ENCODE results near the gene GPC2. TPM values are rescaled to one million over a fixed set of nuclear protein-coding genes. Genes with fewer than 3 reads are reported as not detected.
"Not testable (repeated sequence)": the region's sequence is repeated elsewhere in the genome, so short reads cannot be mapped to it uniquely, and the experiment has no call there.

GPC2 gene
- total and polyA plus RNA-seq, 5 donors from 2014 or later: 0.16 to 7.0 (median 0.25) TPM; not detected in 1

DNA sequence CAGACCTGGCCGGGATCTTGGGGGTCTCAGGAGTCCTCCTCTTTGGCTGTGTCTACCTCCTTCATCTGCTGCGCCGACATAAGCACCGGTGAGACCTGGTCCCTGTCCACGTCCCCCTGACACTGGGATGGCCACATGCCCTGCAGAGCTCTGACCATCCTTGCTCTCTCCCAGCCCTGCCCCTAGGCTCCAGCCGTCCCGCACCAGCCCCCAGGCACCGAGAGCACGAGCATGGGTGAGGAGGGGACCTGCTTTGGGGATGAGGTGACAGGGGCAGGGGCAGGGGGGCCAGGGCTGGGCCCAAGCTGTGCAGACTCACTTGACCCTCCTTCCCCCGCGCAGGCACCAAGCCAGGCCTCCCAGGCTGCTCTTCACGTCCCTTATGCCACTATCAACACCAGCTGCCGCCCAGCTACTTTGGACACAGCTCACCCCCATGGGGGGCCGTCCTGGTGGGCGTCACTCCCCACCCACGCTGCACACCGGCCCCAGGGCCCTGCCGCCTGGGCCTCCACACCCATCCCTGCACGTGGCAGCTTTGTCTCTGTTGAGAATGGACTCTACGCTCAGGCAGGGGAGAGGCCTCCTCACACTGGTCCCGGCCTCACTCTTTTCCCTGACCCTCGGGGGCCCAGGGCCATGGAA is 43.5 kb upstream of the GPC2 start:
- H3K27me3 Mint-ChIP-seq: peaks cover 5% of the 10 kb centered on the region
- ATAC-seq (ENCODE audit: low read depth in 2 of 2) (peak in 1 of 2 donors; percentile 7), DNase-seq (peak in 1 of 3 donors; percentile 30)
- H3K36me3 Mint-ChIP-seq: peaks cover 14% of the 10 kb centered on the region
- H3K27ac ChIP-seq (ENCODE audit: insufficient read depth, low read length, poor library complexity, severe bottlenecking): peak overlapping the region; percentile 99
- peaks cover 0 to 2% (median 0%) of the 10 kb centered on the region in 7 donors for H3K9me3 Mint-ChIP-seq
- H3K4me3 Mint-ChIP-seq: peak overlapping the region; percentile 97 to 98 (median 98)
- H3K4me1 ChIP-seq (ENCODE audit: control insufficient read depth, insufficient read depth, low read length, poor library complexity, severe bottlenecking): peaks cover 63% of the 10 kb centered on the region
- peaks cover 12% of the 10 kb centered on the region for H3K36me3 ChIP-seq (ENCODE audit: control insufficient read depth, insufficient read depth, low read length)
- H3K4me1 Mint-ChIP-seq: peaks cover 8 to 73% (median 54%) of the 10 kb centered on the region in 4 donors
- peak overlapping the region; percentile 76 for H3K4me3 ChIP-seq (ENCODE audit: low read depth, low read length)
- H3K27me3 ChIP-seq (ENCODE audit: control insufficient read depth, insufficient read depth, low read length): no peaks in the 10 kb centered on the region
- peak overlapping the region; percentile 98 to 100 (median 99) for H3K27ac Mint-ChIP-seq
- no peaks in the 10 kb centered on the region for H3K9me3 ChIP-seq (ENCODE audit: control insufficient read depth in 2 of 2, low read length in 2 of 2)

DNA sequence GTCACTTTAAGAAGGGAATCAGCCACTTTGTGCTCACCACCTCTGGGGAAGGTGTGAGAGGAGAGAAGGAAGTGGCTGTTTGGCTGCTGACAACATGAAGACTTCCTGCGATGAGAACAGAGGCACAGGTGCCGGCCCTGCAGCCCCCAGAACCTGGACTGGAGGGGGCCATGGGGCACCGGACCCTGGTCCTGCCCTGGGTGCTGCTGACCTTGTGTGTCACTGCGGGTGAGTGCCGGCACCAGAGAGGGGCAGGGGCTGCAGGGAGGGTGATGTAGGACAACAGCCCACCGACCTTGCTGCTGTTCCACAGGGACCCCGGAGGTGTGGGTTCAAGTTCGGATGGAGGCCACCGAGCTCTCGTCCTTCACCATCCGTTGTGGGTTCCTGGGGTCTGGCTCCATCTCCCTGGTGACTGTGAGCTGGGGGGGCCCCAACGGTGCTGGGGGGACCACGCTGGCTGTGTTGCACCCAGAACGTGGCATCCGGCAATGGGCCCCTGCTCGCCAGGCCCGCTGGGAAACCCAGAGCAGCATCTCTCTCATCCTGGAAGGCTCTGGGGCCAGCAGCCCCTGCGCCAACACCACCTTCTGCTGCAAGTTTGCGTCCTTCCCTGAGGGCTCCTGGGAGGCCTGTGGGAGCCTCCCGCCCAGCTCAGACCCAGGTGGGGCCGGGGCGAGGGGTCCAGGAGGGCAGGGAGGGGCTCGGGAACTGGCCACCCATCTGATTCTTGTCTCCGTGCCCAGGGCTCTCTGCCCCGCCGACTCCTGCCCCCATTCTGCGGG is 42.8 kb upstream of the GPC2 start, which contains the start of gene PVRIG:
Gene PVRIG, plus strand, starts transcription at position 149 of the 785 bp plus-strand sequence. Its CDS starts 22 bp downstream, at position 171.
- ATAC-seq (ENCODE audit: low read depth in 2 of 2) (peak; percentile 8 to 20), DNase-seq (peak in 2 of 3 donors; percentile 54 to 61)
- Mint-ChIP-seq H3K4me3 (peak within 1 kb of the TSS; percentile 97 to 98 (median 98)), H3K4me1 (peaks cover 8 to 74% (median 54%) of the 10 kb centered on the region in 4 donors), H3K27ac (peak within 1 kb of the TSS; percentile 98 to 100 (median 99)), H3K36me3 (peaks cover 14% of the 10 kb centered on the region)
- Histone ChIP-seq H3K4me1 (ENCODE audit: control insufficient read depth, insufficient read depth, low read length, poor library complexity, severe bottlenecking) (peaks cover 60% of the 10 kb centered on the region), H3K4me3 (ENCODE audit: low read depth, low read length) (peak within 1 kb of the TSS; percentile 76), H3K27ac (ENCODE audit: insufficient read depth, low read length, poor library complexity, severe bottlenecking) (peak within 1 kb of the TSS; percentile 99)
- H3K27me3 Mint-ChIP-seq; H3K9me3 Mint-ChIP-seq; H3K36me3 ChIP-seq (ENCODE audit: control insufficient read depth, insufficient read depth, low read length); H3K9me3 ChIP-seq (ENCODE audit: control insufficient read depth in 2 of 2, low read length in 2 of 2); H3K27me3 ChIP-seq (ENCODE audit: control insufficient read depth, insufficient read depth, low read length): not testable (repeated sequence)

DNA sequence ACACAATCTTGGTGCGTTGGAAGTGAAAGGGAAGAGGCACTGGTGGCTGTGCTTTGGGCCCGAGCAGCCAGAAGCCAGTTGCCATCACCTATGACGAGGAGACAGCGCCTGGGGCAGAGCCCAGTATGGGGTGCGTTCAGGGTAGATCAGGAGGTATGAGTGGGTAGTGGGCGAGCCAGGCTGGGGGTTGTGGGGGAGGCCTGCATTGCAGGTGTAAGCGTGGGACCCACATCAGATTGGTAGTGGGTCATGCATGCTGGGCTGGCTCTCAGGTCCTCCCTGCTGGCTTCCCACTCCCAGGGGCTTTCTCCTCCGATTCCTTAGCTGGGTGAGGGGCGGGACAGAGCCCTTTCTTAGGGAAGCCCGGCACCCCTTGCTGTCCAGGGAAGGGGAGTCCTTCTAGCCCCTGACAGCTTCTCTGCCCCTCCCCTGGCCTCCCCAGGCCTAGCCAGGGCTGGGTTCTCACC is 42.1 kb upstream of the GPC2 start:
- peak overlapping the region; percentile 57 for H3K4me3 ChIP-seq (ENCODE audit: low read depth, low read length)
- Mint-ChIP-seq H3K4me1 (peaks cover 8 to 69% (median 51%) of the 10 kb centered on the region in 4 donors), H3K36me3 (peaks cover 14% of the 10 kb centered on the region)

DNA sequence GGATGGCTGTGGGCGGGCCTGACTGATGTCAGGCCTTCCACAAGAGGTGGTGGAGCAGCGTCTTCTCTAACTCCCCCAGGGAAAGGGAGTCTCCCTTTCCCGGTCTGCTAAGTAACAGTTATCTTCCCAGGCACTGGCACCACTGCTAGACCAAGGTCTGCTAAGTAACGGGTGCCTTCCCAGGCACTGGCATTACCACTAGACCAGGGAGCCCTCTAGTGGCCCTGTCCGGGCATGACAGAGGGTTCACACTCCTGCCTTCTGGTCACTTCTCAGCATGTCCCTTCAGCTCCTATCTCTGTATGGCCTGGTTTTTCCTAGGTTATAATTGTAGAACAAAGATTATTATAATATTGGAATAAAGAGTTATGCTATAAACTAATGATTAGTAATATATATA is 40.8 kb upstream of the GPC2 start:
- H3K4me3 Mint-ChIP-seq: peak overlapping the region; percentile 90 to 98 (median 92)
- H3K27me3 Mint-ChIP-seq; H3K36me3 ChIP-seq (ENCODE audit: control insufficient read depth, insufficient read depth, low read length); ATAC-seq (ENCODE audit: low read depth in 2 of 2); H3K9me3 ChIP-seq (ENCODE audit: control insufficient read depth in 2 of 2, low read length in 2 of 2); H3K27me3 ChIP-seq (ENCODE audit: control insufficient read depth, insufficient read depth, low read length); H3K9me3 Mint-ChIP-seq; H3K4me3 ChIP-seq (ENCODE audit: low read depth, low read length): not testable (repeated sequence)
- DNase-seq: peak; percentile 53 to 77 (median 71)
- Histone ChIP-seq H3K4me1 (ENCODE audit: control insufficient read depth, insufficient read depth, low read length, poor library complexity, severe bottlenecking) (peaks cover 43% of the 10 kb centered on the region), H3K27ac (ENCODE audit: insufficient read depth, low read length, poor library complexity, severe bottlenecking) (peak overlapping the region; percentile 99)
- H3K36me3 Mint-ChIP-seq: peaks cover 14% of the 10 kb centered on the region
- peak overlapping the region in 2 of 3 donors; percentile 100 for H3K27ac Mint-ChIP-seq
- peaks cover 8 to 66% (median 42%) of the 10 kb centered on the region in 4 donors for H3K4me1 Mint-ChIP-seq

More for the DNA sequence above, 42.1 kb upstream of the GPC2 start:
- DNase-seq (peak in 2 of 3 donors; percentile 19 to 46), ATAC-seq (ENCODE audit: low read depth in 2 of 2) (no peak)
- Histone ChIP-seq H3K36me3 (ENCODE audit: control insufficient read depth, insufficient read depth, low read length) (peaks cover 10% of the 10 kb centered on the region), H3K4me1 (ENCODE audit: control insufficient read depth, insufficient read depth, low read length, poor library complexity, severe bottlenecking) (peaks cover 54% of the 10 kb centered on the region), H3K9me3 (ENCODE audit: control insufficient read depth in 2 of 2, low read length in 2 of 2) (no peaks in the 10 kb centered on the region), H3K27me3 (ENCODE audit: control insufficient read depth, insufficient read depth, low read length) (no peaks in the 10 kb centered on the region), H3K27ac (ENCODE audit: insufficient read depth, low read length, poor library complexity, severe bottlenecking) (peak overlapping the region; percentile 99)
- peak overlapping the region; percentile 97 to 100 (median 99) for H3K27ac Mint-ChIP-seq
- peak overlapping the region; percentile 97 to 98 (median 98) for H3K4me3 Mint-ChIP-seq
- peaks cover 0 to 2% (median 0%) of the 10 kb centered on the region in 7 donors for H3K9me3 Mint-ChIP-seq
- peaks cover 5% of the 10 kb centered on the region for H3K27me3 Mint-ChIP-seq

DNA sequence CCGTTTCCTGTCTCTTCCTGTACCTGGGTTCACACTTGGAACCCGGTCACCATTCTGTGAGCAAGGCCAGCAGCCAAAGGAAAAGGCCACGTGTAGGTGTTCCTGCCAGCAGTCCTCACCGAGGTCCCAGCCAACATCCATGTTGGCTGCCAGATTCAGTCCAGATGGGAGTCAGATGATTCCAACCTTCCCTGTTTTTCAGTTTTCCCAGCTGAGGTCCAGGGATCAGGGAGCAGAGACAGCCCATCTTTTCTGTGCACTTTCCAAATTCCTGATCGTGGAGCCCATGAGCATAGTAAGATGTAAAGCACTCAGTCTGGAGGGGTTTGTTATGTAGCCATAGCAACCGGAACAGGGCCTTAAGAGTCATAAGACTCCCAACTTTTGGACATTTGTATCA is 38.7 kb upstream of the GPC2 start:
- Histone ChIP-seq H3K9me3 (ENCODE audit: control insufficient read depth in 2 of 2, low read length in 2 of 2) (no peaks in the 10 kb centered on the region), H3K4me3 (ENCODE audit: low read depth, low read length) (no peak overlapping the region), H3K27ac (ENCODE audit: insufficient read depth, low read length, poor library complexity, severe bottlenecking) (no peak overlapping the region), H3K27me3 (ENCODE audit: control insufficient read depth, insufficient read depth, low read length) (no peaks in the 10 kb centered on the region), H3K36me3 (ENCODE audit: control insufficient read depth, insufficient read depth, low read length) (no peaks in the 10 kb centered on the region), H3K4me1 (ENCODE audit: control insufficient read depth, insufficient read depth, low read length, poor library complexity, severe bottlenecking) (peaks cover 35% of the 10 kb centered on the region)
- Mint-ChIP-seq H3K9me3 (no peaks in the 10 kb centered on the region), H3K4me3 (peak overlapping the region in 1 of 4 donors; percentile 25), H3K27ac (no peak overlapping the region), H3K4me1 (peaks cover 17 to 58% (median 36%) of the 10 kb centered on the region in 4 donors), H3K27me3 (no peaks in the 10 kb centered on the region), H3K36me3 (peaks cover under 1% of the 10 kb centered on the region)
- DNase-seq: no peak
- no peak for ATAC-seq (ENCODE audit: low read depth in 2 of 2)

DNA sequence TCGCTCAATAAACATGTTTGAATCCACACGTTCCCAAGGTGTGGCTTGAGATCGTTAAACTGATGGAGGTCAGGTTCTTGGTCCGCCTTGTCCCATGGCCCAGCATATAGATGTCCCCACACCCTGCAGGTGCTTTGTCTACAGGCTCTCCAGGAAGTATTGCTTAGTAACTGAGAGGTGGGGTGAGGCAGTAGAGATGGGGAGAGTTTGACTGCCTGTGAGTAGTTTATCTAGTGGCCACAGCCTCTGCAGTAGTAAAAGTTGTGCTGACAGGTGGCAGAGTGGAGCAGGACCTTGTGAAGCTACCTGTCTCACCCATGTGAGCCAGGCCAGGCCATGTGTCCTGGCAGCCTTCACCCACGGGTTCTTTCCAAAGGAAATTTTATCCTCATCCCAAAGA is 37.2 kb upstream of the GPC2 start:
- peak overlapping the region in 2 of 3 donors; percentile 77 to 92 for H3K27ac Mint-ChIP-seq
- H3K27me3 Mint-ChIP-seq; H3K36me3 ChIP-seq (ENCODE audit: control insufficient read depth, insufficient read depth, low read length); H3K9me3 ChIP-seq (ENCODE audit: control insufficient read depth in 2 of 2, low read length in 2 of 2); H3K4me3 ChIP-seq (ENCODE audit: low read depth, low read length); H3K36me3 Mint-ChIP-seq; H3K9me3 Mint-ChIP-seq; H3K27me3 ChIP-seq (ENCODE audit: control insufficient read depth, insufficient read depth, low read length); H3K27ac ChIP-seq (ENCODE audit: insufficient read depth, low read length, poor library complexity, severe bottlenecking): not testable (repeated sequence)
- peaks cover 34% of the 10 kb centered on the region for H3K4me1 ChIP-seq (ENCODE audit: control insufficient read depth, insufficient read depth, low read length, poor library complexity, severe bottlenecking)
- H3K4me1 Mint-ChIP-seq: peaks cover 25 to 69% (median 40%) of the 10 kb centered on the region in 4 donors
- peak; percentile 16 to 29 for ATAC-seq (ENCODE audit: low read depth in 2 of 2)
- H3K4me3 Mint-ChIP-seq: peak overlapping the region in 1 of 4 donors; percentile 3
- peak in 2 of 3 donors; percentile 18 to 57 for DNase-seq

DNA sequence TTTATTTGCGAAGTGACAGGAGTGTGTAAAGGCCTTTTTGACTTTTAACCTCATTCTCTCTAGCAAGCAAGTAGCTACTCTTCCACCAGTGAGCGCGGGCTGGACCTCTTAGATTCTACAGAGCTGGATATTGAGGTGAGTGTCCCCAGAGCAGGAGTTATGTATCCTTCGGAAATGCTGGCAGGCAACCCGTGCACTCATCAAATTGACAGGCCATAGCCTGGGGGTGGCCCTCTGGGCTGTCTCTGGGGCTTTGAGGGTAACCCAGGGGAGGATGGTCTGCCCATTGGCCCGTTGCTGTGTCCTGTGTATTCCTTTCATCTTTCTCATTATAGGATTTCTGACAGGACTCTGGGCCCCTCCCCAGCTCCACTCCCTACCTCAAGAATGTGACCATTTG is 36.5 kb upstream of the GPC2 start:
- Histone ChIP-seq H3K27me3 (ENCODE audit: control insufficient read depth, insufficient read depth, low read length) (no peaks in the 10 kb centered on the region), H3K9me3 (ENCODE audit: control insufficient read depth in 2 of 2, low read length in 2 of 2) (no peaks in the 10 kb centered on the region), H3K4me3 (ENCODE audit: low read depth, low read length) (no peak overlapping the region), H3K4me1 (ENCODE audit: control insufficient read depth, insufficient read depth, low read length, poor library complexity, severe bottlenecking) (peaks cover 34% of the 10 kb centered on the region), H3K36me3 (ENCODE audit: control insufficient read depth, insufficient read depth, low read length) (no peaks in the 10 kb centered on the region), H3K27ac (ENCODE audit: insufficient read depth, low read length, poor library complexity, severe bottlenecking) (no peak overlapping the region)
- no peaks in the 10 kb centered on the region for H3K27me3 Mint-ChIP-seq
- H3K9me3 Mint-ChIP-seq: no peaks in the 10 kb centered on the region
- peak overlapping the region in 2 of 3 donors; percentile 42 to 77 for H3K27ac Mint-ChIP-seq
- ATAC-seq (ENCODE audit: low read depth in 2 of 2) (no peak), DNase-seq (no peak)
- no peaks in the 10 kb centered on the region for H3K36me3 Mint-ChIP-seq
- H3K4me3 Mint-ChIP-seq: no peak overlapping the region
- peaks cover 26 to 69% (median 41%) of the 10 kb centered on the region in 4 donors for H3K4me1 Mint-ChIP-seq
